Mesenchymal stem cell (in vitro differentiated cells and primary cell): ENCODE measurements around the gene HOMER3.

ENCODE experiments used
- DNase-seq: peaks from one replicate; pipeline ENCODE4 v3.0.0-alpha.2; 2013
- H2AFZ ChIP-seq: one replicate; pipeline ENCODE4 v1.6.1; 2013; ENCODE audit warnings: low read depth, mild to moderate bottlenecking, control low read depth, inconsistent platforms, low read length, moderate library complexity
- H2AK5ac ChIP-seq: 2 replicates; pipeline ENCODE4 v1.6.1; 2013; ENCODE audit warnings: low read length, moderate library complexity, mild to moderate bottlenecking, inconsistent platforms; ENCODE audit not compliant: severe bottlenecking
- H2BK120ac ChIP-seq: one replicate; pipeline ENCODE4 v1.6.1; 2013; ENCODE audit warnings: low read depth, mild to moderate bottlenecking, inconsistent platforms, low read length, moderate library complexity
- H2BK12ac ChIP-seq, 2 experiments: one replicate each; pipeline ENCODE4 v1.6.1; 2013; ENCODE audit warnings: inconsistent platforms in 2 of 2, low read length in 2 of 2, mild to moderate bottlenecking in 2 of 2, moderate library complexity in 2 of 2, control low read depth in 1 of 2
- H2BK15ac ChIP-seq: one replicate; pipeline ENCODE4 v1.6.1; 2013; ENCODE audit warnings: mild to moderate bottlenecking, low read depth, inconsistent platforms; ENCODE audit not compliant: poor library complexity, severe bottlenecking
- H2BK5ac ChIP-seq: 2 replicates; pipeline ENCODE4 v1.6.1; 2013; ENCODE audit warnings: low read depth, mild to moderate bottlenecking, low read length, control low read depth, inconsistent platforms; ENCODE audit not compliant: poor library complexity, severe bottlenecking
- H3K14ac ChIP-seq, 2 experiments: one replicate each; pipeline ENCODE4 v1.6.1; 2013; ENCODE audit warnings: inconsistent platforms in 2 of 2, low read length in 2 of 2, control low read depth in 1 of 2, mild to moderate bottlenecking in 1 of 2, moderate library complexity in 1 of 2
- H3K18ac ChIP-seq, 2 experiments: one replicate each; pipeline ENCODE4 v1.6.1; 2013; ENCODE audit warnings: inconsistent platforms in 2 of 2, low read length in 2 of 2, control low read depth in 1 of 2, low read depth in 1 of 2, mild to moderate bottlenecking in 1 of 2
- H3K23ac ChIP-seq, 2 experiments: one replicate each; pipeline ENCODE4 v1.6.1; 2013; ENCODE audit warnings: inconsistent platforms in 2 of 2, low read length in 2 of 2, mild to moderate bottlenecking in 2 of 2, moderate library complexity in 2 of 2, control low read depth in 1 of 2
- H3K27ac ChIP-seq: 2 replicates; pipeline ENCODE4 v1.5.1; 2013; ENCODE audit warnings: mild to moderate bottlenecking, moderate library complexity, low read length, control low read depth, inconsistent platforms; ENCODE audit not compliant: poor library complexity, severe bottlenecking
- H3K27me3 ChIP-seq, 2 experiments: 2 replicates each; pipeline versions ENCODE4 v1.6.1 to v1.7.0; 2013; ENCODE audit warnings: low read length in 2 of 2, mild to moderate bottlenecking in 2 of 2, moderate library complexity in 2 of 2, control low read depth in 1 of 2, inconsistent platforms in 1 of 2; ENCODE audit not compliant: control insufficient read depth in 1 of 2, insufficient read depth in 1 of 2
- H3K36me3 ChIP-seq, 2 experiments: 2 replicates each; pipeline versions ENCODE4 v1.6.1 to v1.7.0; 2013; ENCODE audit warnings: low read length in 2 of 2, control low read depth in 1 of 2, inconsistent platforms in 1 of 2, low read depth in 1 of 2, mild to moderate bottlenecking in 1 of 2; ENCODE audit not compliant: insufficient read depth in 2 of 2, control insufficient read depth in 1 of 2
- H3K4ac ChIP-seq, 2 experiments: one replicate each; pipeline ENCODE4 v1.6.1; 2013; ENCODE audit warnings: inconsistent platforms in 2 of 2, low read length in 2 of 2, mild to moderate bottlenecking in 2 of 2, moderate library complexity in 2 of 2, control low read depth in 1 of 2, low read depth in 1 of 2
- H3K4me1 ChIP-seq: 2 replicates; pipeline ENCODE4 v1.6.1; 2013; ENCODE audit warnings: low read depth, low read length, control low read depth; ENCODE audit not compliant: control insufficient read depth, insufficient read depth
- H3K4me2 ChIP-seq: 2 replicates; pipeline ENCODE4 v1.6.1; 2013; ENCODE audit warnings: low read length, mild to moderate bottlenecking, inconsistent platforms; ENCODE audit not compliant: poor library complexity, severe bottlenecking
- H3K4me3 ChIP-seq, 2 experiments: 2 replicates each; pipeline versions ENCODE4 v1.5.1 to v1.7.0; 2013; ENCODE audit warnings: low read length in 2 of 2, mild to moderate bottlenecking in 2 of 2, control low read depth in 1 of 2, low read depth in 1 of 2; ENCODE audit not compliant: insufficient read depth in 1 of 2
- H3K79me1 ChIP-seq: replicated peaks from 2 replicates; pipeline ENCODE4 v1.6.1; 2013; ENCODE audit warnings: mild to moderate bottlenecking, control low read depth, low read length, inconsistent platforms; ENCODE audit not compliant: poor library complexity, severe bottlenecking
- H3K9ac ChIP-seq: 2 replicates; pipeline ENCODE4 v1.7.0; 2013; ENCODE audit warnings: mild to moderate bottlenecking, low read length, moderate library complexity
- H3K9me3 ChIP-seq: 2 replicates; pipeline ENCODE4 v1.7.0; 2013; ENCODE audit warnings: mild to moderate bottlenecking, low read length; ENCODE audit not compliant: control insufficient read depth
- H4K8ac ChIP-seq: one replicate; pipeline ENCODE4 v1.6.1; 2013; ENCODE audit warnings: inconsistent platforms, mild to moderate bottlenecking, low read length, moderate library complexity
- H4K91ac ChIP-seq: one replicate; pipeline ENCODE4 v1.6.1; 2013; ENCODE audit warnings: mild to moderate bottlenecking, low read length, inconsistent platforms
- WGBS: methylation state at CpG from one replicate; pipeline ENCODE4 v1.1.7; 2013; ENCODE audit warnings: mixed read lengths; 5-methylcytosine and 5-hydroxymethylcytosine counted together

HOMER3 gene

DNA sequence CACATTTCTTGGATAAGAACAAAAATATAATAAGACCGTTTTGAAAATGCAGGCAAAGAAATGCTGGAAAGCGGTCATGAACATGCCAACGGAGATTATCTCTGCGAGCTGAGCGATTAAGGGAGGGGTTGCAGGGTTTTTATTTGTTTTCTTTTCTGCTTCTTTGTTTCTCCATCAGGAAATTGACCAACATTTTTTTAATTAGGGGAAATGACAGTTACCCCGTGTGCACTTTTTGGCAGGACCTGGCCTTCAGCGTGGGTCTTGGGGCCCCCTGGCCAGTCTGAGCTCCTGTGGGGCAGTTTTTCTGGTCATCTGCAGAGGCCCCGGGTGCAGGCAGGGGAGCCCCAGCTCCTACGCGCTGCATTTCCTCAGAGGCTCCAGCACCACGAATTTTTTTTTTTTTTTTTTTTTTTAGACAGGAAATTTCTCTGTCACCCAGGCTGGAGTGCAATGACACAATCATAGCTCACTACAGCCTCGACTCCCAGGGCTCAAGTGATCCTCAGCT, 31.3 kb upstream of the HOMER3 start:
- Histone ChIP-seq H2BK15ac (no peak overlapping the region), H2AFZ (no peak overlapping the region), H3K4me3 (peak overlapping the region in 1 of 2 experiments; percentile 33), H4K91ac (no peak overlapping the region), H3K27me3 (no peaks in the 10 kb centered on the region), H3K23ac (no peak overlapping the region), H3K36me3 (no peaks in the 10 kb centered on the region), H2BK12ac (no peak overlapping the region), H3K4me2 (no peak overlapping the region), H2AK5ac (no peak overlapping the region), H3K9ac (peak overlapping the region; percentile 47), H3K4ac (no peak overlapping the region), H3K79me1 (no peaks in the 10 kb centered on the region), H3K14ac (no peak overlapping the region), H2BK5ac (no peak overlapping the region), H3K4me1 (peaks cover 9% of the 10 kb centered on the region), H2BK120ac (no peak overlapping the region), H4K8ac (no peak overlapping the region), H3K9me3 (no peaks in the 10 kb centered on the region), H3K27ac (no peak overlapping the region), H3K18ac (no peak overlapping the region)
- peak; percentile 19 for DNase-seq
- WGBS = 86% methylated on average over 10 of the region's 12 CpGs

DNA sequence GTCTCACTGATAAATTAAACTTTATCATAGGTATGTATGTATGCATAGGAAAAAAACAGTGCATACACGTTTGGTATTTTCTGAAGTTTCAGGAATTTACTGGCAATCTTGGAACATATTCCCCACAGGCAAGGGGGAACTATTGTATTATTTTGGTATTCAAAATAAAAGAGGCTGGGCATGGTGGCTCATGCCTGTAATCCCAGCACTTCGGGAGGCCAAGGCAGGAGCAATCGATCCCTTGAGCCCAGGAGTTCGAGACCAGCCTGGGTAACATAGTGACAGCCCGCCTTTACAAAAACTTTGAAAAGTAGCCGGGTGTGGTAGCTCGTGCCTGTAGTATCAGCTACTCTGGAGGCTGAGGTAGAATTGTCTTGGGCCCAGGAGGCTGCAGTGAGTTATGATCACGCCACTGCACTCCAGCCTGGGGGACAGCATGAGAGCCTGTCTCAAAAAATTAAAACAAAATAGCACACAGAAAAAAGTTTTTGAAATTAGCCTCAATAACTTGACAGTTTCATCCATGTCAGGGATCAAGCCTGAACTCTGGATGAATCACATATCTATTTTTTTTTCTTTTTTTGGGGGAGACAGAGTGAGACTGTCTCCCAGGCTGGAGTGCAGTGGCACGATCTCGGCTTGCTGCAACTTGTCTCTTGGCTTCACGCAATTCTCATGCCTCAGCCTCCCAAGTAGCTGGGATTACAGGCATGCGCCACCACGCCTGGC, 29.1 kb upstream of the HOMER3 start:
- Histone ChIP-seq H3K79me1 (no peaks in the 10 kb centered on the region), H2BK12ac (no peak overlapping the region), H2AK5ac (no peak overlapping the region), H3K4me1 (peaks cover 10% of the 10 kb centered on the region), H3K18ac (peak overlapping the region in 1 of 2 experiments; percentile 9), H3K27me3 (no peaks in the 10 kb centered on the region), H3K4ac (no peak overlapping the region), H4K8ac (no peak overlapping the region), H3K9me3 (no peaks in the 10 kb centered on the region), H2AFZ (no peak overlapping the region), H3K9ac (peak overlapping the region; percentile 77), H3K14ac (no peak overlapping the region), H3K23ac (no peak overlapping the region), H2BK15ac (no peak overlapping the region), H2BK120ac (no peak overlapping the region), H3K36me3 (no peaks in the 10 kb centered on the region), H3K4me2 (no peak overlapping the region), H3K4me3 (peak overlapping the region in 1 of 2 experiments; percentile 33), H2BK5ac (peak overlapping the region; percentile 74), H3K27ac (peak overlapping the region; percentile 66), H4K91ac (no peak overlapping the region)
- 88% methylated on average over 13 of the region's 13 CpGs for WGBS
- no peak for DNase-seq

DNA sequence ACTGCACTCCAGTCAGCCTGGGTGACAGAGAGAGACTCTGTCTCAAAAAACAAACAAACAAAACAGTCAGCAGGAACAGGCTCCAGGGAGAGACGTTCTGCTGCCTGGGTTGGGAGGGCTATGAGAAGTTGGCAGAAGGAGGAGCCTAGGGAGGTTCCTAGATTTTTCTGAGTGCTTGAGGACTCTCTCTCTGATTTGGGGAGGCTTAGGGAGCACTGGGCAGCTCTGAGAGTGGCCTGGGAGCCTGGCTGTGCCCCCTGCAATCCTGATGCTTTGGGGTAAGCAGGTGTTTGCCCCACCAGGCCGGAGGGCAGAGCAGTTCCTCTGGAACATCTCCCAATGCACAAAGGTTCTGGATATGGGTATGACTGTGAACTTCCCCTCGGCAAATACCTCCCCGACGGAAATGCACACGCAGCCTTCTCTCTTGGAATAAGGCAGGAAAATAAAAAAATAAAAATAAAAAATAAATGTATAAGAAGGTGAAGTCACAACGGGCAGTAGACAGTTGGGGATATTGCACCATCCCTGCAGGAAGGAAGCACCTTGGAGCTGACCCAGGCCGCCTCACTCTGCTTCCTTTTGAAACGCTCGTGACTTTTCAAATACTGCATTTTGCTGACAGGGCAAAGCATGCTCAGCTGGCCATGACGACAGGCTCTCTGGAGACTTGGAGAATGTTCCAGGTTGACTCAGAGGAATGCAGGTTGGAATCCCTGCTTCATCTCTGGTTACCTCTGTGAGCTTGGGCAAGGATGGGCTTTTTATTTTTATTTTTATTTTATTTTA, 26.5 kb upstream of the HOMER3 start:
- no peak overlapping the region for H3K23ac ChIP-seq
- no peak overlapping the region for H3K4me3 ChIP-seq
- no peak overlapping the region for H4K8ac ChIP-seq
- peak overlapping the region; percentile 91 for H2AK5ac ChIP-seq
- H3K36me3 ChIP-seq = no peaks in the 10 kb centered on the region
- peak; percentile 48 for DNase-seq
- no peak overlapping the region for H2BK15ac ChIP-seq
- peak overlapping the region; percentile 85 for H3K27ac ChIP-seq
- peak overlapping the region; percentile 86 for H2BK5ac ChIP-seq
- no peaks in the 10 kb centered on the region for H3K27me3 ChIP-seq
- no peak overlapping the region for H2BK120ac ChIP-seq
- H3K4ac ChIP-seq = no peak overlapping the region
- H3K18ac ChIP-seq = no peak overlapping the region
- 51% methylated on average over 7 of the region's 11 CpGs for WGBS
- H3K4me1 ChIP-seq = peaks cover 10% of the 10 kb centered on the region
- no peak overlapping the region for H4K91ac ChIP-seq
- H2AFZ ChIP-seq = peak overlapping the region; percentile 61
- H3K14ac ChIP-seq = no peak overlapping the region
- peak overlapping the region in 1 of 2 experiments; percentile 31 for H2BK12ac ChIP-seq
- H3K9ac ChIP-seq = peak overlapping the region; percentile 47
- no peaks in the 10 kb centered on the region for H3K9me3 ChIP-seq
- no peak overlapping the region for H3K4me2 ChIP-seq
- H3K79me1 ChIP-seq = no peaks in the 10 kb centered on the region

DNA sequence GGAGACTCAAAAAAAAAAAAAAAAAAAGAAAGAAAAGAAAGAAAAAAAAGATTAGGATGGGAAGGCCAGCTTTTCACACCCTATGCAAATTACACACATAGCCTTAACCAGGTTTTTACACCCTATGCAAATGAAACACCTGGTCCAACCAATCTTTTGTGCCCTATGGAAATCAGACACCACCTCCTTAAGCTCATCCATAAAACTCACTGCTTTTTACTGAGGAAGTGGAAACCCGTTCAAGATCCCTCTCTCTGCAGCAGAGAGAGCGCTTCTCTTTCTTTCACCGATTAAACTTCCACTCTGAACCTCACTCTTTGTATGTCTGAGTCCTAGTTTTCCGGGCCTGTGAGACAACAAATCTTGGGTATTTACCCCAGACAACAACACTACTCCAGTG, 25.3 kb upstream of the HOMER3 start:
- Histone ChIP-seq H3K4ac (no peak overlapping the region), H3K79me1 (no peaks in the 10 kb centered on the region), H3K4me2 (no peak overlapping the region), H3K4me3 (no peak overlapping the region), H3K18ac (no peak overlapping the region), H2BK120ac (no peak overlapping the region), H3K36me3 (no peaks in the 10 kb centered on the region), H4K8ac (no peak overlapping the region), H2BK12ac (no peak overlapping the region), H3K23ac (no peak overlapping the region), H4K91ac (no peak overlapping the region), H3K9ac (no peak overlapping the region), H3K9me3 (no peaks in the 10 kb centered on the region), H2AFZ (no peak overlapping the region), H2AK5ac (no peak overlapping the region), H3K4me1 (peaks cover 12% of the 10 kb centered on the region), H2BK15ac (no peak overlapping the region), H2BK5ac (no peak overlapping the region), H3K27me3 (peaks cover 10% of the 10 kb centered on the region in 2 experiments), H3K27ac (no peak overlapping the region), H3K14ac (no peak overlapping the region)
- no peak for DNase-seq
- WGBS = 48% methylated on average over 4 of the region's 4 CpGs
